ENCODE data around the gene ARHGAP27. TPM values are rescaled to one million over a fixed set of nuclear protein-coding genes. Genes with fewer than 3 reads are reported as not detected.

The ARHGAP27 gene
- total RNA-seq, 1 donor from 2014 or later, result 26.8 TPM

DNA sequence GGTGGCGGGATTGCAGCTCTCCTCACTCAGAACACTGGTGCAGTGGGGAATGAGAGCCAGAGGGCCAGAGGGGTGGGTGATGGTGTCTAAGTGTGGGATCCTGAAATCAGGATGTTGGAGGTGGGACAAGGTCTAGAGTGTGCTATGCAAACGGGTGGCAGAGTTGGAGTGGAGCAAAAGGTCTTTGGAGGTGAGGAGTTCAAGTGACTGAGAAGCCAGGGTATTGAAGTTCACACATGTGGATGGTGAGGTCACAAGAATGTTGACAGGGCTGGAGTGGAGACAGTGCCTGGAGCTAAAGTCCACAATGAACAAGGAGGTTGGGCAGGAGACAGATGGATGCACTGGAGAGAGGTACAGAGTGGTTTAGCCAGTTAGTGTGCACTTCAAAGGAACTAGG lies 77.6 kb downstream of the ARHGAP27 start:
- Mint-ChIP-seq H3K36me3 (no peaks in the 10 kb centered on the region), H3K9me3 (peaks cover 14% of the 10 kb centered on the region), H3K27me3 (peaks cover 4% of the 10 kb centered on the region), H3K4me3 (peak overlapping the region; percentile 2), H3K4me1 (ENCODE audit: unreplicated experiment) (peaks cover 6% of the 10 kb centered on the region), H3K27ac (peak overlapping the region; percentile 45)
- no peak for DNase-seq (ENCODE audit: extremely low spot score, unreplicated experiment)
- TF ChIP-seq, protein P1, sequence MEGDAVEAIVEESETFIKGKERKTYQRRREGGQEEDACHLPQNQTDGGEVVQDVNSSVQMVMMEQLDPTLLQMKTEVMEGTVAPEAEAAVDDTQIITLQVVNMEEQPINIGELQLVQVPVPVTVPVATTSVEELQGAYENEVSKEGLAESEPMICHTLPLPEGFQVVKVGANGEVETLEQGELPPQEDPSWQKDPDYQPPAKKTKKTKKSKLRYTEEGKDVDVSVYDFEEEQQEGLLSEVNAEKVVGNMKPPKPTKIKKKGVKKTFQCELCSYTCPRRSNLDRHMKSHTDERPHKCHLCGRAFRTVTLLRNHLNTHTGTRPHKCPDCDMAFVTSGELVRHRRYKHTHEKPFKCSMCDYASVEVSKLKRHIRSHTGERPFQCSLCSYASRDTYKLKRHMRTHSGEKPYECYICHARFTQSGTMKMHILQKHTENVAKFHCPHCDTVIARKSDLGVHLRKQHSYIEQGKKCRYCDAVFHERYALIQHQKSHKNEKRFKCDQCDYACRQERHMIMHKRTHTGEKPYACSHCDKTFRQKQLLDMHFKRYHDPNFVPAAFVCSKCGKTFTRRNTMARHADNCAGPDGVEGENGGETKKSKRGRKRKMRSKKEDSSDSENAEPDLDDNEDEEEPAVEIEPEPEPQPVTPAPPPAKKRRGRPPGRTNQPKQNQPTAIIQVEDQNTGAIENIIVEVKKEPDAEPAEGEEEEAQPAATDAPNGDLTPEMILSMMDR (conservative IDR thresholded peaks at IDR 0.05), result no peak

DNA sequence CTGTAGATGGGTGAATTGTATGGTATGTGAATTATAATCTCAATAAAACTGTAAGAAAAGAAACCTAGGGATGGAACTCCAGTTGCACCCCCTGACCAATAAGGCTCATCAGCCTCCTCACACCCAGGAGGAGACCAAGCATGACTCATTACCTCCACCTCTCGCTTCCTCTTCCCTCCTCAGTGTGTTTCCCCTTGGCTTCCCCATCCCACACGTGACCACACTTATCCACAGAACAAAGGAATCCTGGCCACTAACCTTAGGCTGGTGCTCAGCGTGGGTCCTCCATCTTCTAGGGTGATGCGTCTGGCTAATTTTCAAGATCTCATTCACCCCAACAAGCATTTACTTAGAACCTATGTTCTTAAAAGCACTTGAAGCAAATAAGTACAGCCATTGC lies 79.6 kb downstream of the ARHGAP27 start:
- peaks cover 14% of the 10 kb centered on the region for H3K9me3 Mint-ChIP-seq
- H3K36me3 Mint-ChIP-seq, result no peaks in the 10 kb centered on the region
- TF ChIP-seq, protein P1 (conservative IDR thresholded peaks at IDR 0.05), result no peak
- H3K27ac Mint-ChIP-seq, result no peak overlapping the region
- peaks cover 6% of the 10 kb centered on the region for H3K4me1 Mint-ChIP-seq (ENCODE audit: unreplicated experiment)
- H3K4me3 Mint-ChIP-seq, result no peak overlapping the region
- H3K27me3 Mint-ChIP-seq, result peaks cover 4% of the 10 kb centered on the region
- no peak for DNase-seq (ENCODE audit: extremely low spot score, unreplicated experiment)

DNA sequence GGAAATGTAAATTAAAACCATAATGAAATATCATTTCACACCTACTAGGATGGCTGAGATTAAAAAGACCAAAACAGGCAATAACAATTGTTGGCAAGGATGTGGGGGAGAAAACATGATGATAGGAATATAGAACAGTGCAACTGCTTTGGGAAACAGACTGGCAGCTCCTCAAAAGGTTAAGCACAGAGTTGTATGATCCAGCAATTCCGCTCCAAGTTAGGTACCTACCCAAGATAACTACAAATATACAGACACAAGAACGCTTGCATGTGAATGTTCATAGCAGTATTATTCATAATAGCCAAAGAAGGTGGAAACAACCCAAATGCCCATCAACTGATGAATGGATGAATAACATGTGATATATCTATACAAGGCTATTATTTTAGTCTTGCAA lies 80.8 kb downstream of the ARHGAP27 start:
- Mint-ChIP-seq H3K36me3 (no peaks in the 10 kb centered on the region), H3K4me3 (no peak overlapping the region), H3K9me3 (peaks cover 14% of the 10 kb centered on the region), H3K27ac (no peak overlapping the region), H3K27me3 (peaks cover 4% of the 10 kb centered on the region), H3K4me1 (ENCODE audit: unreplicated experiment) (peaks cover 6% of the 10 kb centered on the region)
- TF ChIP-seq, protein P1 (conservative IDR thresholded peaks at IDR 0.05), result no peak
- DNase-seq (ENCODE audit: extremely low spot score, unreplicated experiment), result no peak

DNA sequence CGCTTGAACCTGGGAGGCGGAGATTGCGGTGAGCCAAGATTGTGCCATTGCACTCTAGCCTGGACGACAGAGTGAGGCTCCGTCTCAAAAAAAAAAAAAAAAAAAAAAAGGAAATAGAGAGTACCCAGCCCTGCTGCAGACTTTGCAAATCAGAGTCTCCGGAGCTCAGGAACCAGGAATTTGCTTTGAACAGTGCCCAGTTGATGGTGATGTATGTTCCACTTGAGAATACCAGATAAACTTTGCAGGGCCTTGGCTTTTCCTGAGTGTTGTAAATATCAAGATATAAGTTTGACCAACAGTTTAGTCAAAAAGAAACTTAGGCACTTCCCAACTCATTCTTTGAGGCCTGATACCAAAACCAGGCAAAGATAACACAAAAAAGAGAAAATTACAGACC lies 85.2 kb downstream of the ARHGAP27 start:
- Mint-ChIP-seq H3K27ac (no peak overlapping the region), H3K27me3 (peaks cover 4% of the 10 kb centered on the region), H3K4me1 (ENCODE audit: unreplicated experiment) (peaks cover 16% of the 10 kb centered on the region), H3K36me3 (no peaks in the 10 kb centered on the region), H3K9me3 (peaks cover 14% of the 10 kb centered on the region), H3K4me3 (no peak overlapping the region)
- no peak for DNase-seq (ENCODE audit: extremely low spot score, unreplicated experiment)
- TF ChIP-seq, protein P1 (conservative IDR thresholded peaks at IDR 0.05), result no peak

DNA sequence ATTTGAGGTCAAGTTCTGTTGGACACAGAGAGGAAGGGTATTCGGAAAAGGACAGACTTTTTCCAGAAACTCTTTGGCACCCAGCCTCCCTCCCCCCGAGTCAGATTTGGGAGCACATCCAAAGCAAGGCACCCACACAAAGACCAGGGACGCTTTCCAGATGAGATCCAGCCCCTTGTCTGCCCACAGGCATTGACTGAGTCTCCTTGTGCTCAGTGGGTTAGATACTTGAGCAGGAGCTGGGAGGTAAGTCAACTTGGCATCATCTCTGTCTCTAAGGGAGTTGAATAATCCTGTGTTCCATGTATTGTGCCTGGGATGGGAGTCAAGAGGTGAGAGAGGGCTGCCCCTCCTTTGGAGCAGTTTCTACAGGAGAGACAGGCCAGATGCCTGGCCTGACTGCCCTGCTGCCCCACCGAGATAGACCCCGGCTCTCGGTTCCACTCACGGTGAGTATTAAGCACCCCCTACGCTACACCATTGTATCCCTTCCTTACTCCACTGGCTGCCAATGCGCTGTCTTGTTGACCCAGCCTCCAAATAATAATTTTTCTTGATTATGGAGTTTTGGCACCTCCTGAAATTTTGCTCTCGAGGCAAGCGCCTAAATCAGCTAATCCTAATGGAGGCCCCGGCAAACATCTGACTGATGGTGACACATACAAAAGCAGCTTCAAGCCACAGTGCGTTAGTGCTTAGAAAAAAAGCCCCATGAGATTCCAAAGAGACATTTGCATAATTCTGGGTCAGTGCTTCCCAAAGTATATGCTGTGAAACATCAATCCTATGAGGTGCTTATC lies 86.3 kb downstream of the ARHGAP27 start:
- no peak overlapping the region for H3K27ac Mint-ChIP-seq
- DNase-seq (ENCODE audit: extremely low spot score, unreplicated experiment), result no peak
- TF ChIP-seq, protein P1 (conservative IDR thresholded peaks at IDR 0.05), result no peak
- no peaks in the 10 kb centered on the region for H3K36me3 Mint-ChIP-seq
- H3K4me1 Mint-ChIP-seq (ENCODE audit: unreplicated experiment), result peaks cover 23% of the 10 kb centered on the region
- H3K4me3 Mint-ChIP-seq, result no peak overlapping the region
- no peaks in the 10 kb centered on the region for H3K27me3 Mint-ChIP-seq
- H3K9me3 Mint-ChIP-seq, result peaks cover 6% of the 10 kb centered on the region

Measured in type B pancreatic cell (in vitro differentiated cells).